22Rv1 (cell line): ENCODE measurements around the gene IL19.

ENCODE experiments used
- ZFX ChIP-seq: fragments of 450-650 bp; IDR thresholded peaks from 2 replicates; pipeline ENCODE4 v1.6.1; 2017; ENCODE audit warnings: antibody characterized with exemption, borderline replicate concordance
- TF ChIP-seq, protein P1 (sequence below): fragments of 450-650 bp; IDR thresholded peaks from 2 replicates; pipeline ENCODE4 v1.5.1; 2017; ENCODE audit warnings: mild to moderate bottlenecking

DNA sequence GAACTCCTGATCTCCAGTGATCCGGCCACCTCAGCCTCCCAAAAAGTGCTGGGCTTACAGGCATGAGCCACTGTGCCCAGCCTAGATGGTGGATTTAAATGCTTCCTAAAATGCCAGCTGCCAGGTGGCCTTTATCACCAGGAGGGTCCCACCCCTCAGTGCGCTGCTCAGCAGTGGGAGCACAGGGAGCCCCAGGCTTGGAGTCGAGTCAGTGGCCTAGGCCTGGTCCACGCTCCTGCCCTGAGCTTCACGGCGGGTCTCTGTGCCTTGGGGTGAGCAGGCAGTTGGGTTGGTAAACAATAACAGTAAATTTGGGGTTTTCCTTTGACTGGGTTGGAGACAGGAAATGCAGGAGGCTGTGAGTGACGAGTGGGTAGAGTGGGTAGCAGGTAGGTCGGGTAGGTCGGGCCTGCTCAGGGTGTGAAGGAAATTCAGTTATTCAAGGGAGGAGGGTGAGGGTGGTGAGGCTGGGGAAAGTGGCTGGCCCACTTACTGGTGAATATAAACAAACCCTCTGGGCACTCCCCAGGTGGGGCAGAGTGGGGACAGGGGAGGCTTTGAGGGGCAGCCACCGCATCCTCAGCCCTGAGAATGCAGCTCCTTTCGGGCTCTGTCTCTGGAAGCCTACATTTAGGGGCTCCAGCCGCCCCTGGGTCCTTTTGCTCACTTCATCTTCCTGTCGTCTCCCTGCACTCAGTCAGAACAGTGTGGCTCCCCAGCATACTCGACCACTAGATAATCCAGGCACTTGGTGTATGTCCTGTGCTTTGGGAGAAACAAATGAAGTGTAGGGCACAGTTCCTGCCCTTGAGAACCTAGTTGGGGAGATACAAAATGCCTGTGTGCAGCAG lies 33.5 kb upstream of the IL19 start:
- TF ChIP-seq, protein P1, sequence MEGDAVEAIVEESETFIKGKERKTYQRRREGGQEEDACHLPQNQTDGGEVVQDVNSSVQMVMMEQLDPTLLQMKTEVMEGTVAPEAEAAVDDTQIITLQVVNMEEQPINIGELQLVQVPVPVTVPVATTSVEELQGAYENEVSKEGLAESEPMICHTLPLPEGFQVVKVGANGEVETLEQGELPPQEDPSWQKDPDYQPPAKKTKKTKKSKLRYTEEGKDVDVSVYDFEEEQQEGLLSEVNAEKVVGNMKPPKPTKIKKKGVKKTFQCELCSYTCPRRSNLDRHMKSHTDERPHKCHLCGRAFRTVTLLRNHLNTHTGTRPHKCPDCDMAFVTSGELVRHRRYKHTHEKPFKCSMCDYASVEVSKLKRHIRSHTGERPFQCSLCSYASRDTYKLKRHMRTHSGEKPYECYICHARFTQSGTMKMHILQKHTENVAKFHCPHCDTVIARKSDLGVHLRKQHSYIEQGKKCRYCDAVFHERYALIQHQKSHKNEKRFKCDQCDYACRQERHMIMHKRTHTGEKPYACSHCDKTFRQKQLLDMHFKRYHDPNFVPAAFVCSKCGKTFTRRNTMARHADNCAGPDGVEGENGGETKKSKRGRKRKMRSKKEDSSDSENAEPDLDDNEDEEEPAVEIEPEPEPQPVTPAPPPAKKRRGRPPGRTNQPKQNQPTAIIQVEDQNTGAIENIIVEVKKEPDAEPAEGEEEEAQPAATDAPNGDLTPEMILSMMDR = no peak
- no peak for TF ChIP-seq ZFX
